Measurements from ENCODE around the gene GRP. TPM values are rescaled to one million over a fixed set of nuclear protein-coding genes. Genes with fewer than 3 reads are reported as not detected.

The GRP gene
- total and polyA plus RNA-seq, 10 of the 15 experiments (the other 5 are each of a cell fraction or from before 2014, with no cell fraction given) = not detected

- SMC1A ChIA-PET (ENCODE audit: uncharacterized antibody, unreplicated experiment) = no interaction called here
- CTCF ChIA-PET = no interaction called here
- Histone ChIP-seq H3K9ac (ENCODE audit: control insufficient read depth, insufficient read depth, low read length) (no peak overlapping the region), H4K20me1 (ENCODE audit: control insufficient read depth, insufficient read depth) (no peaks in the 10 kb centered on the region), H3K27ac (ENCODE audit: control insufficient read depth, insufficient read depth) (no peak overlapping the region), H3K9me3 (replicated peaks; ENCODE audit: control insufficient read depth, insufficient read depth, low read length) (no peaks in the 10 kb centered on the region), H3K4me2 (ENCODE audit: control insufficient read depth, insufficient read depth) (no peak overlapping the region), H3K36me3 (ENCODE audit: control insufficient read depth in 2 of 2, insufficient read depth in 2 of 2, low read length in 1 of 2) (no peaks in the 10 kb centered on the region), H2AFZ (ENCODE audit: control insufficient read depth, low read depth, low read length) (no peak overlapping the region), H3K79me2 (ENCODE audit: control insufficient read depth, insufficient read depth, low read length) (no peaks in the 10 kb centered on the region), H3K4me3 (no peak overlapping the region), H3K27me3 (replicated peaks in 1 of 2; ENCODE audit: control insufficient read depth in 2 of 2, insufficient read depth in 2 of 2, low read length in 1 of 2) (peaks cover 0 to 3% of the 10 kb centered on the region in 2 experiments; a peak in 2 of 4 replicates), H3K4me1 (ENCODE audit: control insufficient read depth, insufficient read depth, low read length) (no peaks in the 10 kb centered on the region)
- DNase-seq (ENCODE audit: low read depth, low spot score) (no peak), ATAC-seq (no peak), FAIRE-seq (no peak)
- no TSS peak for BruUV-seq (replicated peaks)
- 20% methylated on average over 3 of the region's 3 CpGs for WGBS (ENCODE audit: insufficient coverage, insufficient replicate concordance, low lambda C conversion rate, missing lambda C conversion rate)
- POLR2A ChIA-PET = no interaction called here
- in situ Hi-C loops (cut with MboI) (no loop called here), intact Hi-C loops (cut with micrococcal nuclease; ENCODE audit: unreplicated experiment) (no loop called here)
- RAD21 ChIA-PET (ENCODE audit: unreplicated experiment) = interaction anchor here (0.6 kb wide), 1 partner anchor 1374 kb away, joined by 3 read pairs; no protein-coding TSS in a partner anchor
- TF ChIP-seq MTA3 (IDR thresholded peaks at IDR 0.05; ENCODE audit: borderline replicate concordance, low read length) = no peak
- no peak for TF ChIP-seq YY1 (IDR thresholded peaks at IDR 0.05; ENCODE audit: low read depth, low read length)
- TF ChIP-seq CHD2 (IDR thresholded peaks at IDR 0.05; ENCODE audit: borderline replicate concordance, low read depth, low read length) = no peak
- TF ChIP-seq SUPT20H (IDR thresholded peaks at IDR 0.05; ENCODE audit: borderline replicate concordance, control insufficient read depth, low read depth, low read length) = no peak
- TF ChIP-seq LARP7 (IDR thresholded peaks at IDR 0.05) = no peak
- TF ChIP-seq, protein P1, sequence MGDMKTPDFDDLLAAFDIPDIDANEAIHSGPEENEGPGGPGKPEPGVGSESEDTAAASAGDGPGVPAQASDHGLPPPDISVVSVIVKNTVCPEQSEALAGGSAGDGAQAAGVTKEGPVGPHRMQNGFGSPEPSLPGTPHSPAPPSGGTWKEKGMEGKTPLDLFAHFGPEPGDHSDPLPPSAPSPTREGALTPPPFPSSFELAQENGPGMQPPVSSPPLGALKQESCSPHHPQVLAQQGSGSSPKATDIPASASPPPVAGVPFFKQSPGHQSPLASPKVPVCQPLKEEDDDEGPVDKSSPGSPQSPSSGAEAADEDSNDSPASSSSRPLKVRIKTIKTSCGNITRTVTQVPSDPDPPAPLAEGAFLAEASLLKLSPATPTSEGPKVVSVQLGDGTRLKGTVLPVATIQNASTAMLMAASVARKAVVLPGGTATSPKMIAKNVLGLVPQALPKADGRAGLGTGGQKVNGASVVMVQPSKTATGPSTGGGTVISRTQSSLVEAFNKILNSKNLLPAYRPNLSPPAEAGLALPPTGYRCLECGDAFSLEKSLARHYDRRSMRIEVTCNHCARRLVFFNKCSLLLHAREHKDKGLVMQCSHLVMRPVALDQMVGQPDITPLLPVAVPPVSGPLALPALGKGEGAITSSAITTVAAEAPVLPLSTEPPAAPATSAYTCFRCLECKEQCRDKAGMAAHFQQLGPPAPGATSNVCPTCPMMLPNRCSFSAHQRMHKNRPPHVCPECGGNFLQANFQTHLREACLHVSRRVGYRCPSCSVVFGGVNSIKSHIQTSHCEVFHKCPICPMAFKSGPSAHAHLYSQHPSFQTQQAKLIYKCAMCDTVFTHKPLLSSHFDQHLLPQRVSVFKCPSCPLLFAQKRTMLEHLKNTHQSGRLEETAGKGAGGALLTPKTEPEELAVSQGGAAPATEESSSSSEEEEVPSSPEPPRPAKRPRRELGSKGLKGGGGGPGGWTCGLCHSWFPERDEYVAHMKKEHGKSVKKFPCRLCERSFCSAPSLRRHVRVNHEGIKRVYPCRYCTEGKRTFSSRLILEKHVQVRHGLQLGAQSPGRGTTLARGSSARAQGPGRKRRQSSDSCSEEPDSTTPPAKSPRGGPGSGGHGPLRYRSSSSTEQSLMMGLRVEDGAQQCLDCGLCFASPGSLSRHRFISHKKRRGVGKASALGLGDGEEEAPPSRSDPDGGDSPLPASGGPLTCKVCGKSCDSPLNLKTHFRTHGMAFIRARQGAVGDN (IDR thresholded peaks at IDR 0.05) = no peak
- TF ChIP-seq, protein P2, sequence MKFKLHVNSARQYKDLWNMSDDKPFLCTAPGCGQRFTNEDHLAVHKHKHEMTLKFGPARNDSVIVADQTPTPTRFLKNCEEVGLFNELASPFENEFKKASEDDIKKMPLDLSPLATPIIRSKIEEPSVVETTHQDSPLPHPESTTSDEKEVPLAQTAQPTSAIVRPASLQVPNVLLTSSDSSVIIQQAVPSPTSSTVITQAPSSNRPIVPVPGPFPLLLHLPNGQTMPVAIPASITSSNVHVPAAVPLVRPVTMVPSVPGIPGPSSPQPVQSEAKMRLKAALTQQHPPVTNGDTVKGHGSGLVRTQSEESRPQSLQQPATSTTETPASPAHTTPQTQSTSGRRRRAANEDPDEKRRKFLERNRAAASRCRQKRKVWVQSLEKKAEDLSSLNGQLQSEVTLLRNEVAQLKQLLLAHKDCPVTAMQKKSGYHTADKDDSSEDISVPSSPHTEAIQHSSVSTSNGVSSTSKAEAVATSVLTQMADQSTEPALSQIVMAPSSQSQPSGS (IDR thresholded peaks at IDR 0.05; ENCODE audit: low read length) = no peak
- TF ChIP-seq, protein P3, sequence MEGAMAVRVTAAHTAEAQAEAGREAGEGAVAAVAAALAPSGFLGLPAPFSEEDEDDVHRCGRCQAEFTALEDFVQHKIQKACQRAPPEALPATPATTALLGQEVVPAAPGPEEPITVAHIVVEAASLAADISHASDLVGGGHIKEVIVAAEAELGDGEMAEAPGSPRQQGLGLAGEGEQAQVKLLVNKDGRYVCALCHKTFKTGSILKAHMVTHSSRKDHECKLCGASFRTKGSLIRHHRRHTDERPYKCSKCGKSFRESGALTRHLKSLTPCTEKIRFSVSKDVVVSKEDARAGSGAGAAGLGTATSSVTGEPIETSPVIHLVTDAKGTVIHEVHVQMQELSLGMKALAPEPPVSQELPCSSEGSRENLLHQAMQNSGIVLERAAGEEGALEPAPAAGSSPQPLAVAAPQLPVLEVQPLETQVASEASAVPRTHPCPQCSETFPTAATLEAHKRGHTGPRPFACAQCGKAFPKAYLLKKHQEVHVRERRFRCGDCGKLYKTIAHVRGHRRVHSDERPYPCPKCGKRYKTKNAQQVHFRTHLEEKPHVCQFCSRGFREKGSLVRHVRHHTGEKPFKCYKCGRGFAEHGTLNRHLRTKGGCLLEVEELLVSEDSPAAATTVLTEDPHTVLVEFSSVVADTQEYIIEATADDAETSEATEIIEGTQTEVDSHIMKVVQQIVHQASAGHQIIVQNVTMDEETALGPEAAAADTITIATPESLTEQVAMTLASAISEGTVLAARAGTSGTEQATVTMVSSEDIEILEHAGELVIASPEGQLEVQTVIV (IDR thresholded peaks at IDR 0.05; ENCODE audit: borderline replicate concordance, partially characterized antibody) = no peak
- TF ChIP-seq TCF3 (IDR thresholded peaks at IDR 0.05; ENCODE audit: borderline replicate concordance, insufficient read depth, low read depth, low read length) = no peak
- TF ChIP-seq, protein P4, sequence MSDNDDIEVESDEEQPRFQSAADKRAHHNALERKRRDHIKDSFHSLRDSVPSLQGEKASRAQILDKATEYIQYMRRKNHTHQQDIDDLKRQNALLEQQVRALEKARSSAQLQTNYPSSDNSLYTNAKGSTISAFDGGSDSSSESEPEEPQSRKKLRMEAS (IDR thresholded peaks at IDR 0.05; ENCODE audit: low read depth, low read length) = no peak
- TF ChIP-seq, protein P5, sequence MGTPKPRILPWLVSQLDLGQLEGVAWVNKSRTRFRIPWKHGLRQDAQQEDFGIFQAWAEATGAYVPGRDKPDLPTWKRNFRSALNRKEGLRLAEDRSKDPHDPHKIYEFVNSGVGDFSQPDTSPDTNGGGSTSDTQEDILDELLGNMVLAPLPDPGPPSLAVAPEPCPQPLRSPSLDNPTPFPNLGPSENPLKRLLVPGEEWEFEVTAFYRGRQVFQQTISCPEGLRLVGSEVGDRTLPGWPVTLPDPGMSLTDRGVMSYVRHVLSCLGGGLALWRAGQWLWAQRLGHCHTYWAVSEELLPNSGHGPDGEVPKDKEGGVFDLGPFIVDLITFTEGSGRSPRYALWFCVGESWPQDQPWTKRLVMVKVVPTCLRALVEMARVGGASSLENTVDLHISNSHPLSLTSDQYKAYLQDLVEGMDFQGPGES (IDR thresholded peaks at IDR 0.05) = no peak
- TF ChIP-seq, protein P6, sequence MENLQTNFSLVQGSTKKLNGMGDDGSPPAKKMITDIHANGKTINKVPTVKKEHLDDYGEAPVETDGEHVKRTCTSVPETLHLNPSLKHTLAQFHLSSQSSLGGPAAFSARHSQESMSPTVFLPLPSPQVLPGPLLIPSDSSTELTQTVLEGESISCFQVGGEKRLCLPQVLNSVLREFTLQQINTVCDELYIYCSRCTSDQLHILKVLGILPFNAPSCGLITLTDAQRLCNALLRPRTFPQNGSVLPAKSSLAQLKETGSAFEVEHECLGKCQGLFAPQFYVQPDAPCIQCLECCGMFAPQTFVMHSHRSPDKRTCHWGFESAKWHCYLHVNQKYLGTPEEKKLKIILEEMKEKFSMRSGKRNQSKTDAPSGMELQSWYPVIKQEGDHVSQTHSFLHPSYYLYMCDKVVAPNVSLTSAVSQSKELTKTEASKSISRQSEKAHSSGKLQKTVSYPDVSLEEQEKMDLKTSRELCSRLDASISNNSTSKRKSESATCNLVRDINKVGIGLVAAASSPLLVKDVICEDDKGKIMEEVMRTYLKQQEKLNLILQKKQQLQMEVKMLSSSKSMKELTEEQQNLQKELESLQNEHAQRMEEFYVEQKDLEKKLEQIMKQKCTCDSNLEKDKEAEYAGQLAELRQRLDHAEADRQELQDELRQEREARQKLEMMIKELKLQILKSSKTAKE (IDR thresholded peaks at IDR 0.05; ENCODE audit: low read depth, poor library complexity, severe bottlenecking) = no peak
- TF ChIP-seq RB1 (IDR thresholded peaks at IDR 0.05; ENCODE audit: borderline replicate concordance) = no peak
These were observed 19.2 kb upstream of the GRP start for GRCh38 chr18:59200787-59201186.
